Peyer's patch (tissue), 4 donors: ENCODE results near the gene ATG5.

ENCODE experiments used
- POLR2A ChIP-seq, 2 donors: fragments of 450-650 bp; IDR thresholded peaks; one replicate each; pipeline ENCODE4 v1.5.1; 2017; ENCODE audit warnings: antibody characterized with exemption in 2 of 2, mild to moderate bottlenecking in 2 of 2, moderate library complexity in 2 of 2
- TF ChIP-seq, protein P1 (sequence below), 6 experiments: fragments of 450-650 bp in 4 of 6; fragments of 200-600 bp in 2 of 6; sonication (generic) in 1 of 6; IDR thresholded peaks; one replicate each; pipeline ENCODE4 v1.5.1; 2017 to 2019; ENCODE audit warnings: antibody characterized with exemption in 6 of 6, mild to moderate bottlenecking in 3 of 6, moderate library complexity in 1 of 6

DNA sequence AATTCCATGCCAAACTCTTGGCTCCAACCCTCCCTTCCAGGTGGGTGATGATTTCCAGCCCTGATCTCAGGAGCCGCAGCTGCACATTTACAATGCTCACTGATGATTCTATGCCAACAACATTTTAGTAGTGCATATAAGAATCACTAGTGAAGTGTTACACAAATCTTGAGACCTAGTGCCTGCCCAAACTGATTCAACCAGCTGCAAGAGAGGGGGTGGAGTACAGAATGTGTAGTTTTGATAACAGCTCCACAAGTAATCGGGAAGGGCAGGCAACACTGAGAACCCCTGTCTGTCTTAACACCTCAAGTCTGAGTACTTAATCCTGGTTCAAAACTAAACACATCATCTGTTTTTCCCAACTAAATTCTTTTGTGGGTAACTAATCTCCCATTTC is 147.8 kb downstream of the ATG5 start:
- TF ChIP-seq, protein P1, sequence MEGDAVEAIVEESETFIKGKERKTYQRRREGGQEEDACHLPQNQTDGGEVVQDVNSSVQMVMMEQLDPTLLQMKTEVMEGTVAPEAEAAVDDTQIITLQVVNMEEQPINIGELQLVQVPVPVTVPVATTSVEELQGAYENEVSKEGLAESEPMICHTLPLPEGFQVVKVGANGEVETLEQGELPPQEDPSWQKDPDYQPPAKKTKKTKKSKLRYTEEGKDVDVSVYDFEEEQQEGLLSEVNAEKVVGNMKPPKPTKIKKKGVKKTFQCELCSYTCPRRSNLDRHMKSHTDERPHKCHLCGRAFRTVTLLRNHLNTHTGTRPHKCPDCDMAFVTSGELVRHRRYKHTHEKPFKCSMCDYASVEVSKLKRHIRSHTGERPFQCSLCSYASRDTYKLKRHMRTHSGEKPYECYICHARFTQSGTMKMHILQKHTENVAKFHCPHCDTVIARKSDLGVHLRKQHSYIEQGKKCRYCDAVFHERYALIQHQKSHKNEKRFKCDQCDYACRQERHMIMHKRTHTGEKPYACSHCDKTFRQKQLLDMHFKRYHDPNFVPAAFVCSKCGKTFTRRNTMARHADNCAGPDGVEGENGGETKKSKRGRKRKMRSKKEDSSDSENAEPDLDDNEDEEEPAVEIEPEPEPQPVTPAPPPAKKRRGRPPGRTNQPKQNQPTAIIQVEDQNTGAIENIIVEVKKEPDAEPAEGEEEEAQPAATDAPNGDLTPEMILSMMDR (IDR thresholded peaks at IDR 0.05) = no peak
- TF ChIP-seq POLR2A (IDR thresholded peaks at IDR 0.05) = no peak
